ENCODE results near the gene MAPK8. TPM values are rescaled to one million over a fixed set of nuclear protein-coding genes. Genes with fewer than 3 reads are reported as not detected.

MAPK8 gene
- polyA plus RNA-seq, 1 experiment: 31.2 TPM

GRCh38 chr10:48282829-48283228 is 23.6 kb upstream of the MAPK8 start:
- no peaks in the 10 kb centered on the region for H3K36me3 ChIP-seq (ENCODE audit: control insufficient read depth, insufficient read depth, low read length)
- DNase-seq (ENCODE audit: low read depth): no peak
- H3K27me3 ChIP-seq (ENCODE audit: control insufficient read depth, insufficient read depth, low read length): peaks cover 3% of the 10 kb centered on the region; the same call in 1 of the 2 replicates
- no peak overlapping the region for H3K4me3 ChIP-seq (ENCODE audit: low read depth, low read length)
- ChIA-PET CTCF (no interaction called here), POLR2A (no interaction called here)
- TF ChIP-seq CTCF (IDR thresholded peaks at IDR 0.05; ENCODE audit: insufficient read depth, low read depth, low read length): no peak

- Histone ChIP-seq H3K36me3 (ENCODE audit: control insufficient read depth, insufficient read depth, low read length) (no peaks in the 10 kb centered on the region), H3K27me3 (ENCODE audit: control insufficient read depth, insufficient read depth, low read length) (peaks cover 3% of the 10 kb centered on the region; the same call in 1 of the 2 replicates), H3K4me3 (ENCODE audit: low read depth, low read length) (no peak overlapping the region)
- DNase-seq (ENCODE audit: low read depth): no peak
- CTCF ChIA-PET: no interaction called here
- TF ChIP-seq CTCF (IDR thresholded peaks at IDR 0.05; ENCODE audit: insufficient read depth, low read depth, low read length): no peak
- POLR2A ChIA-PET: no interaction called here
Observed at GRCh38 chr10:48284002-48284546, 22.4 kb upstream of the MAPK8 start.

GRCh38 chr10:48284811-48285210 is 21.7 kb upstream of the MAPK8 start:
- H3K27me3 ChIP-seq (ENCODE audit: control insufficient read depth, insufficient read depth, low read length): peaks cover 3% of the 10 kb centered on the region; the same call in 1 of the 2 replicates
- H3K4me3 ChIP-seq (ENCODE audit: low read depth, low read length): no peak overlapping the region
- ChIA-PET POLR2A (no interaction called here), CTCF (no interaction called here)
- TF ChIP-seq CTCF (IDR thresholded peaks at IDR 0.05; ENCODE audit: insufficient read depth, low read depth, low read length): no peak
- H3K36me3 ChIP-seq (ENCODE audit: control insufficient read depth, insufficient read depth, low read length): no peaks in the 10 kb centered on the region
- DNase-seq (ENCODE audit: low read depth): no peak

GRCh38 chr10:48285710-48286109 is 20.8 kb upstream of the MAPK8 start:
- H3K27me3 ChIP-seq (ENCODE audit: control insufficient read depth, insufficient read depth, low read length): peaks cover 4% of the 10 kb centered on the region
- CTCF ChIA-PET: no interaction called here
- DNase-seq (ENCODE audit: low read depth): no peak

GRCh38 chr10:48286356-48286755 is 20.1 kb upstream of the MAPK8 start:
- TF ChIP-seq CTCF (IDR thresholded peaks at IDR 0.05; ENCODE audit: insufficient read depth, low read depth, low read length): no peak
- Histone ChIP-seq H3K27me3 (ENCODE audit: control insufficient read depth, insufficient read depth, low read length) (peaks cover 6% of the 10 kb centered on the region), H3K4me3 (ENCODE audit: low read depth, low read length) (no peak overlapping the region), H3K36me3 (ENCODE audit: control insufficient read depth, insufficient read depth, low read length) (no peaks in the 10 kb centered on the region)
- DNase-seq (ENCODE audit: low read depth): no peak
- CTCF ChIA-PET: no interaction called here
- POLR2A ChIA-PET: no interaction called here

More at GRCh38 chr10:48285710-48286109, 20.8 kb upstream of the MAPK8 start:
- Histone ChIP-seq H3K36me3 (ENCODE audit: control insufficient read depth, insufficient read depth, low read length) (no peaks in the 10 kb centered on the region), H3K4me3 (ENCODE audit: low read depth, low read length) (no peak overlapping the region)
- no peak for TF ChIP-seq CTCF (IDR thresholded peaks at IDR 0.05; ENCODE audit: insufficient read depth, low read depth, low read length)
- POLR2A ChIA-PET: no interaction called here

Data from BJ (cell line).